Body of pancreas (tissue), 4 donors: Measurements from ENCODE around the gene IBA57.

Source experiments
- POLR2A ChIP-seq, 3 donors: fragments of 450-650 bp; IDR thresholded peaks; one replicate each; pipeline ENCODE4 v1.6.1; 2016; ENCODE audit warnings: antibody characterized with exemption in 3 of 3, mild to moderate bottlenecking in 2 of 3
- TF ChIP-seq, protein P1 (sequence below), 7 experiments: fragments of 450-650 bp in 4 of 7; fragments of 200-600 bp in 3 of 7; sonication (generic) in 3 of 7; IDR thresholded peaks; one replicate each; pipeline ENCODE4 v1.5.1; 2016 to 2019; ENCODE audit warnings: antibody characterized with exemption in 7 of 7

DNA sequence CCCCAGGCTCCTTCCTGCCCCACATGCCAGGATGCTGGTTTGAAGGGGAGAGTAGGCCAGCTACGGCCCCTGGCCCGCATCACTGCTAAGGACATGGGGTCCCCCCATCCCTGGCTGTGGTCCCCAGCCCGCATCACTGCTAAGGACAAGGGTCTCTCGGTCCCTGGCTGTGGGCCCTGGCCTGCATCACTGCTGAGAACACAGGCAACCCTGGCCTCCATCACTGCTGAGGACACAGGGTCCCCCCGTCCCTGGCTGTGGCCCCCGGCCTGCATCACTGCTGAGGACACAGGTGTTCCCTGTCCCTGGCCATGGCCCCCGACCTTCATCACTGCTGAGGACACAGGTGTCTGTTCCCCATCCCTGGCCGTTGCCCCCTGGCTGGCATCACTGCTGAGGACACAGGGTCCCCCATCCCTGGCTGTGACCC, 41.8 kb downstream of the IBA57 start:
- TF ChIP-seq, protein P1, sequence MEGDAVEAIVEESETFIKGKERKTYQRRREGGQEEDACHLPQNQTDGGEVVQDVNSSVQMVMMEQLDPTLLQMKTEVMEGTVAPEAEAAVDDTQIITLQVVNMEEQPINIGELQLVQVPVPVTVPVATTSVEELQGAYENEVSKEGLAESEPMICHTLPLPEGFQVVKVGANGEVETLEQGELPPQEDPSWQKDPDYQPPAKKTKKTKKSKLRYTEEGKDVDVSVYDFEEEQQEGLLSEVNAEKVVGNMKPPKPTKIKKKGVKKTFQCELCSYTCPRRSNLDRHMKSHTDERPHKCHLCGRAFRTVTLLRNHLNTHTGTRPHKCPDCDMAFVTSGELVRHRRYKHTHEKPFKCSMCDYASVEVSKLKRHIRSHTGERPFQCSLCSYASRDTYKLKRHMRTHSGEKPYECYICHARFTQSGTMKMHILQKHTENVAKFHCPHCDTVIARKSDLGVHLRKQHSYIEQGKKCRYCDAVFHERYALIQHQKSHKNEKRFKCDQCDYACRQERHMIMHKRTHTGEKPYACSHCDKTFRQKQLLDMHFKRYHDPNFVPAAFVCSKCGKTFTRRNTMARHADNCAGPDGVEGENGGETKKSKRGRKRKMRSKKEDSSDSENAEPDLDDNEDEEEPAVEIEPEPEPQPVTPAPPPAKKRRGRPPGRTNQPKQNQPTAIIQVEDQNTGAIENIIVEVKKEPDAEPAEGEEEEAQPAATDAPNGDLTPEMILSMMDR (IDR thresholded peaks at IDR 0.05): no peak
- no peak for TF ChIP-seq POLR2A (IDR thresholded peaks at IDR 0.05)
